ENCODE results near the gene PCNX2. TPM values are rescaled to one million over a fixed set of nuclear protein-coding genes. Genes with fewer than 3 reads are reported as not detected.
A peak's percentile ranks its signal among the peaks of the same experiment; 100 is the strongest.

Gene PCNX2
- total and polyA plus RNA-seq, 2 donors (not counting 1 experiment from before 2014, with no cell fraction given), result 13.0 to 37.8 TPM

GRCh38 chr1:233328142-233328921 lies 32.8 kb upstream of the PCNX2 start:
- no peak overlapping the region for H3K27ac ChIP-seq (ENCODE audit: insufficient read depth, low read length)
- DNase-seq (ENCODE audit: low read depth in 2 of 2), result peak in 1 of 2 donors; percentile 12
- no peaks in the 10 kb centered on the region for H4K20me1 ChIP-seq (ENCODE audit: control insufficient read depth, extremely low read depth, insufficient read depth, low read length)
- no peak overlapping the region for H3K9ac ChIP-seq (ENCODE audit: insufficient read depth, low read length)
- peaks cover 2% of the 10 kb centered on the region for H3K27me3 ChIP-seq (ENCODE audit: control insufficient read depth, insufficient read depth, low read length)
- H3K36me3 ChIP-seq (ENCODE audit: control insufficient read depth, insufficient read depth, low read length), result no peaks in the 10 kb centered on the region
- peak overlapping the region; percentile 11 to 46 (median 44) for H3K4me3 ChIP-seq (replicated peaks in 1 of 4; ENCODE audit: control extremely low read depth in 1 of 4, insufficient read depth in 1 of 4, low read depth in 3 of 4, low read length in 4 of 4)
- no peaks in the 10 kb centered on the region for H3K9me3 ChIP-seq (ENCODE audit: control insufficient read depth, insufficient read depth, low read depth, low read length)
- peak overlapping the region; percentile 75 for H3K4me2 ChIP-seq (ENCODE audit: extremely low read depth, insufficient read depth, low read length)
- H2AFZ ChIP-seq (ENCODE audit: low read length), result peak overlapping the region; percentile 78
- TF ChIP-seq CTCF (conservative IDR thresholded peaks at IDR 0.05 in 1 of 2, IDR thresholded peaks at IDR 0.05 in 1 of 2; ENCODE audit: low read depth in 1 of 2, low read length in 2 of 2) (no peak), EZH2 (IDR thresholded peaks at IDR 0.05; ENCODE audit: low read length, missing control alignments) (no peak)
- no peaks in the 10 kb centered on the region for H3K4me1 ChIP-seq (ENCODE audit: control insufficient read depth, extremely low read depth, insufficient read depth, low read length)
- H3K79me2 ChIP-seq (ENCODE audit: control insufficient read depth, insufficient read depth, low read length), result no peaks in the 10 kb centered on the region

DNA sequence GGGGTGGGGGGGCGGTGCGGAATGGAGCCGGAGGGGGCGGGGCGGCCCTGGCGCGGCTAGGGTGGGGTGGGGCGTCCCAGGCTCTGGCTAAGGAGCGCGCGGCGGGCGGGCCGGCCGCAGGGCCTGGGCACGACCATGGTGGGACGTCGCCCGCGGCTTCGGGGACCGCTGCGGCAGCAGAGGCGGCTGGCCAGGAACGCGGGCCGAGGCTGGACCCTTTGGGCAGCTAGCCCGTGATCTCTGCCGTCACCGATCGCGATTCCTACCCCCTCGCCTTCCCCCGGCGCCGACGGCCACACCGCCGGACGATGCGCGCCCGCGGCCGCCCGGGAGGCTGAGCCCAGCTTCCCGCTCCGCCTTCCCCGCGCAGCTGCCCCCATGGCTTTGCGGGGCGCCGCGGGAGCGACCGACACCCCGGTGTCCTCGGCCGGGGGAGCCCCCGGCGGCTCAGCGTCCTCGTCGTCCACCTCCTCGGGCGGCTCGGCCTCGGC lies 32.2 kb upstream of the PCNX2 start, which contains the start of gene MAP3K21:
TSS of gene MAP3K21 (plus strand) at position 74 of the 491 bp plus-strand sequence. CDS start at position 379, 305 bp downstream.
- H3K27me3 ChIP-seq (ENCODE audit: control insufficient read depth, insufficient read depth, low read length), result peaks cover 2% of the 10 kb centered on the region
- peak in 1 of 2 donors; percentile 8 for DNase-seq (ENCODE audit: low read depth in 2 of 2)
- peak within 1 kb of the TSS; percentile 75 for H3K4me2 ChIP-seq (ENCODE audit: extremely low read depth, insufficient read depth, low read length)
- no peaks in the 10 kb centered on the region for H4K20me1 ChIP-seq (ENCODE audit: control insufficient read depth, extremely low read depth, insufficient read depth, low read length)
- no peaks in the 10 kb centered on the region for H3K9me3 ChIP-seq (ENCODE audit: control insufficient read depth, insufficient read depth, low read depth, low read length)
- no peaks in the 10 kb centered on the region for H3K79me2 ChIP-seq (ENCODE audit: control insufficient read depth, insufficient read depth, low read length)
- H3K27ac ChIP-seq (ENCODE audit: insufficient read depth, low read length), result no peak within 1 kb of the TSS
- no peak within 1 kb of the TSS for H3K9ac ChIP-seq (ENCODE audit: insufficient read depth, low read length)
- H3K4me3 ChIP-seq (replicated peaks in 1 of 4; ENCODE audit: control extremely low read depth in 1 of 4, insufficient read depth in 1 of 4, low read depth in 3 of 4, low read length in 4 of 4), result peak within 1 kb of the TSS; percentile 11 to 46 (median 44)
- H2AFZ ChIP-seq (ENCODE audit: low read length), result peak within 1 kb of the TSS; percentile 78
- no peaks in the 10 kb centered on the region for H3K4me1 ChIP-seq (ENCODE audit: control insufficient read depth, extremely low read depth, insufficient read depth, low read length)
- TF ChIP-seq CTCF (conservative IDR thresholded peaks at IDR 0.05 in 1 of 2, IDR thresholded peaks at IDR 0.05 in 1 of 2; ENCODE audit: low read depth in 1 of 2, low read length in 2 of 2), result no peak
- TF ChIP-seq EZH2 (IDR thresholded peaks at IDR 0.05; ENCODE audit: low read length, missing control alignments), result no peak
- H3K36me3 ChIP-seq (ENCODE audit: control insufficient read depth, insufficient read depth, low read length), result no peaks in the 10 kb centered on the region

DNA sequence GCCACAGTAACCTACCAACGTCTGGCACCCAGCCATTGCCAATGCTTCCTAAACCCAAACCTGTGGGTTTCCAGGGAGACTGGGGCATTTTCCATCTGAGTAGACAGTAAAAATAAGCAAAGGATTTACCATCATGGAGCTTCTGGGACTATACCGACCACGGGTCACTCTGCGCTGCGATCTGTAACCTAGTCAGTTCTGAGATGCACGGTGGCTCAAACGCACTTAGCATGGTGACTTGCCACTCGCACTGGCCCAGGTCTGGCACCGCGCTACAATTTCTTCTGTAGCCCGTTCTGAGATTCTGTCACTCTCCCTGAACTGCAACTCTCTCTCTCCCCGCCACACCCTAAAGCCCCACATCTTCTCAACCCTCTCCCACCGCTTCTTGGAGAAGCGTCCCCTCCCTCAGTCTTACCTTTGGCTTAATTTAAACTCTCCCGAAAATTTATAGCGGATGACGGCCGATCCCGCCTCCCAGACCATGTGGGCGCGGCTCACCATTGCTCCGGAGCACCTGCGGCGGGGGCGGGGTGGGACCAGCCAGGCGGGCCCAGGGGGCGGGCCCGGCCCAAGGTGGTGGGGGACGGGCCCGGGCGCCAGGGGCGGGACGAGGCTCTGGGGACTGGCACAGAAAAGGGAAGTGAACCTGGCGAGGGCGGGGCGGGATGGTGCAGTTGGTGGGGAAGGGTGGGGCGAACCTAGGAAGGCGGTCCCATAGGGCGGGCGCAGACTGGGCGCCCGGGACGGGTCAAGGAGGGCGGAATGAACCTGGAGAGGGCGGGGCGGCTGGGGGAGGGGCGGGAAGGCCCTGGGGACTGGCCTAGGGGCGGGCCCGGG lies 31.5 kb upstream of the PCNX2 start:
- no peak overlapping the region for H3K27ac ChIP-seq (ENCODE audit: insufficient read depth, low read length)
- peak overlapping the region; percentile 13 for H3K4me2 ChIP-seq (ENCODE audit: extremely low read depth, insufficient read depth, low read length)
- H3K9ac ChIP-seq (ENCODE audit: insufficient read depth, low read length), result no peak overlapping the region
- TF ChIP-seq EZH2 (IDR thresholded peaks at IDR 0.05; ENCODE audit: low read length, missing control alignments) (no peak), CTCF (conservative IDR thresholded peaks at IDR 0.05 in 1 of 2, IDR thresholded peaks at IDR 0.05 in 1 of 2; ENCODE audit: low read depth in 1 of 2, low read length in 2 of 2) (no peak)
- H4K20me1 ChIP-seq (ENCODE audit: control insufficient read depth, extremely low read depth, insufficient read depth, low read length), result no peaks in the 10 kb centered on the region
- no peaks in the 10 kb centered on the region for H3K36me3 ChIP-seq (ENCODE audit: control insufficient read depth, insufficient read depth, low read length)
- no peaks in the 10 kb centered on the region for H3K9me3 ChIP-seq (ENCODE audit: control insufficient read depth, insufficient read depth, low read depth, low read length)
- no peaks in the 10 kb centered on the region for H3K79me2 ChIP-seq (ENCODE audit: control insufficient read depth, insufficient read depth, low read length)
- H2AFZ ChIP-seq (ENCODE audit: low read length), result no peak overlapping the region
- H3K4me1 ChIP-seq (ENCODE audit: control insufficient read depth, extremely low read depth, insufficient read depth, low read length), result no peaks in the 10 kb centered on the region
- peak in 1 of 2 donors; percentile 30 for DNase-seq (ENCODE audit: low read depth in 2 of 2)
- no peak overlapping the region for H3K4me3 ChIP-seq (replicated peaks in 1 of 4; ENCODE audit: control extremely low read depth in 1 of 4, insufficient read depth in 1 of 4, low read depth in 3 of 4, low read length in 4 of 4)
- peaks cover 2% of the 10 kb centered on the region for H3K27me3 ChIP-seq (ENCODE audit: control insufficient read depth, insufficient read depth, low read length)
